K562 (cell line): Measurements from ENCODE around the gene MAGEA1. TPM values are rescaled to one million over a fixed set of nuclear protein-coding genes. Genes with fewer than 3 reads are reported as not detected.
A peak's percentile ranks its signal among the peaks of the same experiment; 100 is the strongest.

ENCODE experiments used
- ARID1B ChIP-seq: fragments of 450-650 bp; IDR thresholded peaks from 2 replicates; pipeline ENCODE4 v1.6.1; 2016; ENCODE audit warnings: antibody characterized with exemption, mild to moderate bottlenecking, inconsistent platforms
- ASH1L ChIP-seq: fragments of 450-650 bp; IDR thresholded peaks from 2 replicates; pipeline ENCODE4 v1.6.1; 2018; ENCODE audit warnings: borderline replicate concordance, mild to moderate bottlenecking, low read depth; ENCODE audit not compliant: partially characterized antibody
- CBFA2T2 ChIP-seq: fragments of 450-650 bp; conservative IDR thresholded peaks from 2 replicates; pipeline ENCODE4 v1.6.1; 2017; ENCODE audit warnings: mild to moderate bottlenecking
- DPF2 ChIP-seq: fragments of 450-650 bp; IDR thresholded peaks from 2 replicates; pipeline ENCODE4 v1.6.1; 2016
- ELF4 ChIP-seq: fragments of 450-650 bp; formaldehyde crosslinking; IDR thresholded peaks from 2 replicates; pipeline ENCODE4 v1.4.0; 2022; ENCODE audit warnings: missing genetic modification characterization
- EP300 ChIP-seq: IDR thresholded peaks from 2 replicates; pipeline ENCODE4 v1.6.1; 2012; ENCODE audit warnings: low read length, improper control_type of control experiment
- KAT8 ChIP-seq: fragments of 450-650 bp; IDR thresholded peaks from 2 replicates; pipeline ENCODE4 v1.6.1; 2016; ENCODE audit warnings: low read depth, mild to moderate bottlenecking
- MTA1 ChIP-seq: fragments of 450-650 bp; IDR thresholded peaks from 2 replicates; pipeline ENCODE4 v1.6.1; 2017; ENCODE audit warnings: borderline replicate concordance
- polyA plus RNA-seq, 8 experiments: library from polyadenylated mRNA; depleted of rRNA in 4 of 8; stranded (reverse) in 5 of 8; unstranded in 3 of 8; fragments of >200 nt; fragmentation: Nextera tagmentation in 2 of 8; fragmentation: Illumina TruSeq in 1 of 8; extraction: Ambion mirVana in 2 of 8; extraction: Trizol in 1 of 8; gene quantifications; 2 replicates each; pipeline versions ENCODE4 v1.2.1 to v1.2.3, GENCODE V29; 2011 to 2014; ENCODE audit warnings: inconsistent platforms in 1 of 8, missing spikeins in 1 of 8
- total RNA-seq, 7 experiments: library from RNA; depleted of rRNA in 6 of 7; stranded (reverse); fragments of >200 nt in 6 of 7; fragmentation: Illumina TruSeq in 2 of 7; extraction: Trizol in 2 of 7; gene quantifications; 2 replicates each; pipeline versions ENCODE4 v1.2.1 to v1.2.3, GENCODE V29; 2011 to 2021; ENCODE audit warnings: low replicate concordance in 1 of 7
- TF ChIP-seq, protein P1 (sequence below): sonication (generic); formaldehyde crosslinking; IDR thresholded peaks from 2 replicates; pipeline ENCODE4 v1.8.1; 2023; ENCODE audit warnings: mild to moderate bottlenecking, missing genetic modification reagents
- TF ChIP-seq, protein P2 (sequence below): fragments of 200-600 bp; sonication (generic); IDR thresholded peaks from one replicate; pipeline ENCODE4 v1.6.1; 2012; ENCODE audit warnings: mild to moderate bottlenecking, low read depth, low read length, inconsistent platforms
- TF ChIP-seq, protein P3 (sequence below): sonication (generic); formaldehyde crosslinking; IDR thresholded peaks from 2 replicates; pipeline ENCODE4 v1.8.0; 2022; ENCODE audit warnings: missing genetic modification reagents, mild to moderate bottlenecking, borderline replicate concordance

MAGEA1 gene
- total and polyA plus RNA-seq, 9 of the 15 experiments (the other 6 are each of a cell fraction or from before 2014, with no cell fraction given), result 10.2 to 57.9 (median 44.1) TPM

DNA sequence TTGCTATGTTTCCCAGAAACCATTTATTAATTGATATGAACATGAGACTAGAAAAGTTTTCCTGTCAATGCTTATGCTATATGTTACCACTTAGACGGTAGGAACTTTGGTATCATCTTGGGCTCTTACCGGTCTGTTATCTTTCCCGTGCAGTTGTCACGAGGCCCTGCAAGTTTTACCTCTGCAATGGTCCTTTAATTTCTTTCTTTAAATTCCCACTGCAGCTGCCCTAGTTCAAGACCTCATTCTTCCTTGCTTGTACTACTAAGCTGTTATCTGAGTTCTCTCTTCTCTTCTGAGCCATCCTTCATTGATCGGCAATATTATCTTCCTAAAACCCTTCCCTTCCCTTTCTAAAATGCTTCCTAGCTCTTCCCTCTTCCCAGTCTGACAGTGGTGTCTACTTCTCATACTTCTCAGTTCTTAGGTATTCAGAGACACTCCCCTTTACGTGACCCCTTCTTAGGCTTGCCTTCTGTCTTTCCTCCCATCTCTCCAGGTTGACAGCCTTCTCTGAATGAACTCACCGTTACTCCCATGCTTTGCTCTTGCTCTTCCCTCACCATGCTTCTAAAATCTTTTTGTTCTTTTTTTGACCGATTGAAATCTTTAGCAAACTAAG, 27.5 kb downstream of the MAGEA1 start (continued):
- TF ChIP-seq, protein P1, sequence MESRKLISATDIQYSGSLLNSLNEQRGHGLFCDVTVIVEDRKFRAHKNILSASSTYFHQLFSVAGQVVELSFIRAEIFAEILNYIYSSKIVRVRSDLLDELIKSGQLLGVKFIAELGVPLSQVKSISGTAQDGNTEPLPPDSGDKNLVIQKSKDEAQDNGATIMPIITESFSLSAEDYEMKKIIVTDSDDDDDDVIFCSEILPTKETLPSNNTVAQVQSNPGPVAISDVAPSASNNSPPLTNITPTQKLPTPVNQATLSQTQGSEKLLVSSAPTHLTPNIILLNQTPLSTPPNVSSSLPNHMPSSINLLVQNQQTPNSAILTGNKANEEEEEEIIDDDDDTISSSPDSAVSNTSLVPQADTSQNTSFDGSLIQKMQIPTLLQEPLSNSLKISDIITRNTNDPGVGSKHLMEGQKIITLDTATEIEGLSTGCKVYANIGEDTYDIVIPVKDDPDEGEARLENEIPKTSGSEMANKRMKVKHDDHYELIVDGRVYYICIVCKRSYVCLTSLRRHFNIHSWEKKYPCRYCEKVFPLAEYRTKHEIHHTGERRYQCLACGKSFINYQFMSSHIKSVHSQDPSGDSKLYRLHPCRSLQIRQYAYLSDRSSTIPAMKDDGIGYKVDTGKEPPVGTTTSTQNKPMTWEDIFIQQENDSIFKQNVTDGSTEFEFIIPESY (CRISPR knock-in tag), result no peak
- TF ChIP-seq KAT8 (no peak), MTA1 (0 out of 2 replicates have a peak, but pooled peaks have one; percentile 15), ASH1L (no peak), EP300 (peak; percentile 22; the same call in 1 of the 2 replicates), ARID1B (peak; percentile 78), ELF4 (CRISPR knock-in tag) (peak; percentile 76; the same call in 1 of the 2 replicates), CBFA2T2 (0 out of 2 replicates have a peak, but pooled peaks have one; percentile 38), DPF2 (peak; percentile 61)
- TF ChIP-seq, protein P2, sequence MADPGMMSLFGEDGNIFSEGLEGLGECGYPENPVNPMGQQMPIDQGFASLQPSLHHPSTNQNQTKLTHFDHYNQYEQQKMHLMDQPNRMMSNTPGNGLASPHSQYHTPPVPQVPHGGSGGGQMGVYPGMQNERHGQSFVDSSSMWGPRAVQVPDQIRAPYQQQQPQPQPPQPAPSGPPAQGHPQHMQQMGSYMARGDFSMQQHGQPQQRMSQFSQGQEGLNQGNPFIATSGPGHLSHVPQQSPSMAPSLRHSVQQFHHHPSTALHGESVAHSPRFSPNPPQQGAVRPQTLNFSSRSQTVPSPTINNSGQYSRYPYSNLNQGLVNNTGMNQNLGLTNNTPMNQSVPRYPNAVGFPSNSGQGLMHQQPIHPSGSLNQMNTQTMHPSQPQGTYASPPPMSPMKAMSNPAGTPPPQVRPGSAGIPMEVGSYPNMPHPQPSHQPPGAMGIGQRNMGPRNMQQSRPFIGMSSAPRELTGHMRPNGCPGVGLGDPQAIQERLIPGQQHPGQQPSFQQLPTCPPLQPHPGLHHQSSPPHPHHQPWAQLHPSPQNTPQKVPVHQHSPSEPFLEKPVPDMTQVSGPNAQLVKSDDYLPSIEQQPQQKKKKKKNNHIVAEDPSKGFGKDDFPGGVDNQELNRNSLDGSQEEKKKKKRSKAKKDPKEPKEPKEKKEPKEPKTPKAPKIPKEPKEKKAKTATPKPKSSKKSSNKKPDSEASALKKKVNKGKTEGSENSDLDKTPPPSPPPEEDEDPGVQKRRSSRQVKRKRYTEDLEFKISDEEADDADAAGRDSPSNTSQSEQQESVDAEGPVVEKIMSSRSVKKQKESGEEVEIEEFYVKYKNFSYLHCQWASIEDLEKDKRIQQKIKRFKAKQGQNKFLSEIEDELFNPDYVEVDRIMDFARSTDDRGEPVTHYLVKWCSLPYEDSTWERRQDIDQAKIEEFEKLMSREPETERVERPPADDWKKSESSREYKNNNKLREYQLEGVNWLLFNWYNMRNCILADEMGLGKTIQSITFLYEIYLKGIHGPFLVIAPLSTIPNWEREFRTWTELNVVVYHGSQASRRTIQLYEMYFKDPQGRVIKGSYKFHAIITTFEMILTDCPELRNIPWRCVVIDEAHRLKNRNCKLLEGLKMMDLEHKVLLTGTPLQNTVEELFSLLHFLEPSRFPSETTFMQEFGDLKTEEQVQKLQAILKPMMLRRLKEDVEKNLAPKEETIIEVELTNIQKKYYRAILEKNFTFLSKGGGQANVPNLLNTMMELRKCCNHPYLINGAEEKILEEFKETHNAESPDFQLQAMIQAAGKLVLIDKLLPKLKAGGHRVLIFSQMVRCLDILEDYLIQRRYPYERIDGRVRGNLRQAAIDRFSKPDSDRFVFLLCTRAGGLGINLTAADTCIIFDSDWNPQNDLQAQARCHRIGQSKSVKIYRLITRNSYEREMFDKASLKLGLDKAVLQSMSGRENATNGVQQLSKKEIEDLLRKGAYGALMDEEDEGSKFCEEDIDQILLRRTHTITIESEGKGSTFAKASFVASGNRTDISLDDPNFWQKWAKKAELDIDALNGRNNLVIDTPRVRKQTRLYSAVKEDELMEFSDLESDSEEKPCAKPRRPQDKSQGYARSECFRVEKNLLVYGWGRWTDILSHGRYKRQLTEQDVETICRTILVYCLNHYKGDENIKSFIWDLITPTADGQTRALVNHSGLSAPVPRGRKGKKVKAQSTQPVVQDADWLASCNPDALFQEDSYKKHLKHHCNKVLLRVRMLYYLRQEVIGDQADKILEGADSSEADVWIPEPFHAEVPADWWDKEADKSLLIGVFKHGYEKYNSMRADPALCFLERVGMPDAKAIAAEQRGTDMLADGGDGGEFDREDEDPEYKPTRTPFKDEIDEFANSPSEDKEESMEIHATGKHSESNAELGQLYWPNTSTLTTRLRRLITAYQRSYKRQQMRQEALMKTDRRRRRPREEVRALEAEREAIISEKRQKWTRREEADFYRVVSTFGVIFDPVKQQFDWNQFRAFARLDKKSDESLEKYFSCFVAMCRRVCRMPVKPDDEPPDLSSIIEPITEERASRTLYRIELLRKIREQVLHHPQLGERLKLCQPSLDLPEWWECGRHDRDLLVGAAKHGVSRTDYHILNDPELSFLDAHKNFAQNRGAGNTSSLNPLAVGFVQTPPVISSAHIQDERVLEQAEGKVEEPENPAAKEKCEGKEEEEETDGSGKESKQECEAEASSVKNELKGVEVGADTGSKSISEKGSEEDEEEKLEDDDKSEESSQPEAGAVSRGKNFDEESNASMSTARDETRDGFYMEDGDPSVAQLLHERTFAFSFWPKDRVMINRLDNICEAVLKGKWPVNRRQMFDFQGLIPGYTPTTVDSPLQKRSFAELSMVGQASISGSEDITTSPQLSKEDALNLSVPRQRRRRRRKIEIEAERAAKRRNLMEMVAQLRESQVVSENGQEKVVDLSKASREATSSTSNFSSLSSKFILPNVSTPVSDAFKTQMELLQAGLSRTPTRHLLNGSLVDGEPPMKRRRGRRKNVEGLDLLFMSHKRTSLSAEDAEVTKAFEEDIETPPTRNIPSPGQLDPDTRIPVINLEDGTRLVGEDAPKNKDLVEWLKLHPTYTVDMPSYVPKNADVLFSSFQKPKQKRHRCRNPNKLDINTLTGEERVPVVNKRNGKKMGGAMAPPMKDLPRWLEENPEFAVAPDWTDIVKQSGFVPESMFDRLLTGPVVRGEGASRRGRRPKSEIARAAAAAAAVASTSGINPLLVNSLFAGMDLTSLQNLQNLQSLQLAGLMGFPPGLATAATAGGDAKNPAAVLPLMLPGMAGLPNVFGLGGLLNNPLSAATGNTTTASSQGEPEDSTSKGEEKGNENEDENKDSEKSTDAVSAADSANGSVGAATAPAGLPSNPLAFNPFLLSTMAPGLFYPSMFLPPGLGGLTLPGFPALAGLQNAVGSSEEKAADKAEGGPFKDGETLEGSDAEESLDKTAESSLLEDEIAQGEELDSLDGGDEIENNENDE, result no peak
- TF ChIP-seq, protein P3, sequence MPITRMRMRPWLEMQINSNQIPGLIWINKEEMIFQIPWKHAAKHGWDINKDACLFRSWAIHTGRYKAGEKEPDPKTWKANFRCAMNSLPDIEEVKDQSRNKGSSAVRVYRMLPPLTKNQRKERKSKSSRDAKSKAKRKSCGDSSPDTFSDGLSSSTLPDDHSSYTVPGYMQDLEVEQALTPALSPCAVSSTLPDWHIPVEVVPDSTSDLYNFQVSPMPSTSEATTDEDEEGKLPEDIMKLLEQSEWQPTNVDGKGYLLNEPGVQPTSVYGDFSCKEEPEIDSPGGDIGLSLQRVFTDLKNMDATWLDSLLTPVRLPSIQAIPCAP (CRISPR knock-in tag), result no peak
